DND-41 (cell line): ENCODE results near the gene MCF2L2.

Source experiments
- ATAC-seq: fragments of 200-7000 bp; cut with Tn5 transposase; 3 replicates; pipeline ENCODE4 v1.9.1; 2021; ENCODE audit warnings: low read depth; ENCODE audit not compliant: insufficient read depth
- DNase-seq: peaks from one replicate; pipeline ENCODE4 v3.0.0-alpha.2; 2020
- H2AFZ ChIP-seq: 2 replicates; pipeline ENCODE4 v1.6.0; 2012; ENCODE audit warnings: low read depth, low read length
- H3K27ac ChIP-seq: 2 replicates; pipeline ENCODE4 v1.5.1; 2012; ENCODE audit warnings: low read length, inconsistent platforms
- H3K27me3 ChIP-seq: fragments of 200-600 bp; sonication (generic); 2 replicates; pipeline ENCODE4 v1.6.0; 2012; ENCODE audit warnings: low read length, mild to moderate bottlenecking, inconsistent platforms; ENCODE audit not compliant: insufficient read depth, poor library complexity
- H3K36me3 ChIP-seq: 2 replicates; pipeline ENCODE4 v1.5.1; 2012; ENCODE audit warnings: low read length, inconsistent platforms; ENCODE audit not compliant: insufficient read depth
- H3K4me1 ChIP-seq: 2 replicates; pipeline ENCODE4 v1.5.1; 2012; ENCODE audit warnings: mild to moderate bottlenecking, low read length; ENCODE audit not compliant: insufficient read depth
- H3K4me2 ChIP-seq: 2 replicates; pipeline ENCODE4 v1.6.0; 2012; ENCODE audit warnings: mild to moderate bottlenecking, moderate library complexity, low read length, inconsistent platforms; ENCODE audit not compliant: insufficient read depth
- H3K4me3 ChIP-seq, 2 experiments: fragments of 200-600 bp in 1 of 2; shearing (Covaris generic) in 1 of 2; 2 replicates each; pipeline ENCODE4 v1.5.1; 2012 to 2016; ENCODE audit warnings: inconsistent platforms in 2 of 2, low read length in 2 of 2, mild to moderate bottlenecking in 2 of 2, low read depth in 1 of 2, moderate library complexity in 1 of 2
- H3K79me2 ChIP-seq: 2 replicates; pipeline ENCODE4 v1.6.0; 2012; ENCODE audit warnings: low read length, inconsistent platforms; ENCODE audit not compliant: insufficient read depth
- H3K9ac ChIP-seq: 2 replicates; pipeline ENCODE4 v1.6.0; 2012; ENCODE audit warnings: low read depth, mild to moderate bottlenecking, inconsistent platforms, low read length, moderate library complexity
- H3K9me3 ChIP-seq: 2 replicates; pipeline ENCODE4 v1.5.1; 2012; ENCODE audit warnings: low read length, moderate library complexity, mild to moderate bottlenecking, inconsistent platforms; ENCODE audit not compliant: insufficient read depth, severe bottlenecking
- H4K20me1 ChIP-seq: 2 replicates; pipeline ENCODE4 v1.6.0; 2012; ENCODE audit warnings: low read length; ENCODE audit not compliant: insufficient read depth
- EZH2 ChIP-seq: IDR thresholded peaks from 3 replicates; pipeline ENCODE4 v1.6.1; 2012; ENCODE audit warnings: borderline replicate concordance, low read depth, mild to moderate bottlenecking, moderate library complexity, low read length, inconsistent platforms; ENCODE audit not compliant: severe bottlenecking
- TF ChIP-seq, protein P1 (sequence below): IDR thresholded peaks from 2 replicates; pipeline ENCODE4 v1.5.1; 2012; ENCODE audit warnings: borderline replicate concordance, low read length, moderate library complexity, mild to moderate bottlenecking; ENCODE audit not compliant: poor library complexity, severe bottlenecking; ENCODE audit errors: extremely low read depth

MCF2L2 gene

DNA sequence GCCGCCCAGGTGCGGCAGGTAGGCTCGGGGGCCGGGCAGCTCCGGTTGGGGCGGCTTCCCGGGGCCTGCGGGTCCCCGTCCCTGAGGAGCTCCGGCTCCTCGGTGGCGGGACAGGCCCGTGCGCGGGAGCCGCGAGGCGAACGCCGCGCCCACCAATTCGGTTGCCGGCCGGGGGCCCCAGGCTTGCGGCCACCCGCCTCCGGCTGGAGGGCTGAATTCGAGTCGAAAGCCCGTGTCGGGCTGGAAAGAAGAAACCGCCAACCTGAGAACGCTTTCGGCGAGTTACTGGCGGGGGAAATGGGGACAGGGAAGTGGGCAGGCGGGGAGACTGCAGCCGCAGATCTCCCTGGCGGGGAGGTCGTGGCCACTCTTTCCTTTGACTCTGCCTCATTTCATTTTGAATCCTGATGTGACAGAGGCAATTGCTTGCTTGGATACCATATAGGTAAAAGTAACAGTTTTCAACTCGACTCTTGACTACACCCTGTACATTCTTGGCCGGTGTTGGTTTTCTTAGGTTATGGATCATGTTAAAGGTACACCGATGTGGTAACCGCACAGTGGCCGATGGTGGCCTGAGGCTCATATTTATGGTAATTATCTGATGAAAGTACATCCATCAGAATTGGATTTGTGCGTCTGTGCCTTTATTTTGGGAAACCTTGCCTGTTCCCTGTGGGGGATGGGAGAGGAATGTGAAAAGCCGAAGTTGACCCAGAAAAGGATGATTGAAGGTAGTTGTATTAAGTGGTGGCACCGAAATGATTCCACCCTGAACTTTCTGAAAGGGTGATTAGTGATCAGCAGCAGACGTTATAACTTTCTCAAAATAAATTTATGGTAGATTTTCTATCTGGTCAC is 173.7 kb downstream of the MCF2L2 start:
- Histone ChIP-seq H3K27ac (no peak overlapping the region), H4K20me1 (no peaks in the 10 kb centered on the region)

DNA sequence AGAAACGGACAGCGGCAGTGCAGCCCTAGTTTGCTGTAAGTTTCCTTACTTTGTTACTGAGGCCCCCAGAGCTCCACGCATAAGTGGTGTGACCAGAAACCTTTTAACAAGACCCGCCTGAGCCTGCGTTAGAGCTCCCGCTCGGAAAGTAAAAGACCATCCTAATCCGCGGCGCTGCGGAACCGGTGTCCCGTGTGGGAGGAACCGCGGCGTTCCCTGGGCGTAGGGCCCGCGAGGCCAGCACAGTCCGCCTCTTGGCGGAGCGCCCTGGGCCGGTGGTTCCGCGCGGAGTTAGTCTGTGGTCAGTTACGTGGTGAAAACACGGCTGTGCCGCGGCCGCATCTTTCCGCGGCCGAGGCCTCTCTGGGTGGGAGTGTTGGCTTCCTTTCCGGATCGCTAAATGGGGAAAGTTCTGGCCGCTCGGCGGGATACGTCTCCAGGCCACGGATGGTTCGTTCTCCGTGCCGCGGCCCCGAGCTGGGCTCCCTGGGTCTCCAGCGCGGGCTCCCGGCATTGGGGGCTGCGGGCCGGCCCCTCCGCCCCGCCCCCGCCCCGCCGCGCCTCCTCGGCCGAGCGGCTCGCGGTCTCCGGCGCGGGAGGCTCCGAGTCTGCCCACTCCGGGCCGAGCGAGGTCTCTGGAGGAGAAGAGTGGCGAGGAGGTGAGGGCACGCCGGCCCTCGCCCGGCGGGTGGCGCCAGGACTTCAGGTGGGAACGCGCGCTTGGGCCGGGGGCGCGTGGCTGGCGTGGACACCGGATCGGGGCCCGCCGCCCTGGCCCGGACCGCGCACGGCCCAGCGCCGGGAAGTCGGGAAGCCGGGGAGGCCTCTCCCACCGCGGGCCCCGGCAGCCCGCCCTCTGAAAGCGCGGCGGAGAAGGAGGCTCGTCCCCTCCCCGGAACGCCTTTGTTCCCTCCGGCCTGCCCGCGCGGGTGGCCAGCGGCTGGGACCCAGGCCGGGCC is 174.6 kb downstream of the MCF2L2 start:
- no peak overlapping the region for H3K4me3 ChIP-seq
- TF ChIP-seq, protein P1, sequence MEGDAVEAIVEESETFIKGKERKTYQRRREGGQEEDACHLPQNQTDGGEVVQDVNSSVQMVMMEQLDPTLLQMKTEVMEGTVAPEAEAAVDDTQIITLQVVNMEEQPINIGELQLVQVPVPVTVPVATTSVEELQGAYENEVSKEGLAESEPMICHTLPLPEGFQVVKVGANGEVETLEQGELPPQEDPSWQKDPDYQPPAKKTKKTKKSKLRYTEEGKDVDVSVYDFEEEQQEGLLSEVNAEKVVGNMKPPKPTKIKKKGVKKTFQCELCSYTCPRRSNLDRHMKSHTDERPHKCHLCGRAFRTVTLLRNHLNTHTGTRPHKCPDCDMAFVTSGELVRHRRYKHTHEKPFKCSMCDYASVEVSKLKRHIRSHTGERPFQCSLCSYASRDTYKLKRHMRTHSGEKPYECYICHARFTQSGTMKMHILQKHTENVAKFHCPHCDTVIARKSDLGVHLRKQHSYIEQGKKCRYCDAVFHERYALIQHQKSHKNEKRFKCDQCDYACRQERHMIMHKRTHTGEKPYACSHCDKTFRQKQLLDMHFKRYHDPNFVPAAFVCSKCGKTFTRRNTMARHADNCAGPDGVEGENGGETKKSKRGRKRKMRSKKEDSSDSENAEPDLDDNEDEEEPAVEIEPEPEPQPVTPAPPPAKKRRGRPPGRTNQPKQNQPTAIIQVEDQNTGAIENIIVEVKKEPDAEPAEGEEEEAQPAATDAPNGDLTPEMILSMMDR: no peak
- TF ChIP-seq EZH2: no peak
- H3K36me3 ChIP-seq: no peaks in the 10 kb centered on the region
- no peaks in the 10 kb centered on the region for H3K4me1 ChIP-seq
- H3K79me2 ChIP-seq: no peaks in the 10 kb centered on the region
- ATAC-seq (no peak), DNase-seq (no peak)
- H3K27me3 ChIP-seq: no peaks in the 10 kb centered on the region
- no peak overlapping the region for H3K9ac ChIP-seq
- H3K27ac ChIP-seq: no peak overlapping the region
- H4K20me1 ChIP-seq: no peaks in the 10 kb centered on the region
- H3K9me3 ChIP-seq: no peaks in the 10 kb centered on the region
- H3K4me2 ChIP-seq: no peak overlapping the region
- H2AFZ ChIP-seq: no peak overlapping the region

More for the DNA sequence above, 173.7 kb downstream of the MCF2L2 start:
- H3K27me3 ChIP-seq: peaks cover 4% of the 10 kb centered on the region
- H3K9me3 ChIP-seq: no peaks in the 10 kb centered on the region
- no peaks in the 10 kb centered on the region for H3K79me2 ChIP-seq
- no peak overlapping the region for H2AFZ ChIP-seq
- no peak overlapping the region for H3K4me2 ChIP-seq
- DNase-seq: no peak
- no peak overlapping the region for H3K9ac ChIP-seq
- TF ChIP-seq, protein P1: no peak
- TF ChIP-seq EZH2: no peak
- H3K36me3 ChIP-seq: no peaks in the 10 kb centered on the region
- H3K4me3 ChIP-seq: no peak overlapping the region
- no peaks in the 10 kb centered on the region for H3K4me1 ChIP-seq
- ATAC-seq: no peak

DNA sequence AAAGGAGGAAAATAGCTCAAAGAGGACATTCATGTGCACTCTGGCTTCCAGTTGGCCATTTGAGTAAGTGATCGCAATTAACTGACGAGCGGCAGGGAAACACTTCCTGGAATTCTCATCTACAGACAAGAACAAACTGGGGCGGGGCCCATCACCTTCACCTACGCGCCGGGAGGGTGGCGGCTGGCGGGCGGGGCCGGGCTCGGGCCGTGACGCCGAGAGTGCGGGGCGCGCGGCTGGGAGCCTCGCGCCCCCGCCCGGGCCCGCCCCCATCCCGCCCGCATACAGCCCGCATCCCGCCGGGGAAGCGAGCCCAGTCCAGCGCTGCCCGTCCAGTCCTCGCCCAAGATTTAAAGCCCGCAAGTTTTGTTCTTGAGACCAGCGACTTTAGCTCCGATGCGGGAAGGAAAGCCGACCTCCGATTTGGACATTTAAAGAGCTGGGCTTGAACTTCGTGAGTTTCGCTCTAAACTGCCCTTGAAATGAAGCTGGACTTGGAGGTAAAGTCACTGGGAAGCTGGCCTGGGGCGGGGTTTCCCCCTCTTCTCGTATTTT is 175.4 kb downstream of the MCF2L2 start, which contains the start of gene B3GNT5:
Gene B3GNT5, plus strand, starts transcription at position 281 of the 555 bp plus-strand sequence. CDS start 16,546 bp downstream, outside the sequence.
- Histone ChIP-seq H2AFZ (no peak within 1 kb of the TSS), H3K79me2 (no peaks in the 10 kb centered on the region), H3K4me1 (no peaks in the 10 kb centered on the region), H3K27ac (no peak within 1 kb of the TSS), H3K4me3 (no peak within 1 kb of the TSS), H3K9me3 (no peaks in the 10 kb centered on the region), H4K20me1 (no peaks in the 10 kb centered on the region), H3K27me3 (no peaks in the 10 kb centered on the region), H3K9ac (no peak within 1 kb of the TSS), H3K4me2 (no peak within 1 kb of the TSS), H3K36me3 (no peaks in the 10 kb centered on the region)
- no peak for DNase-seq
- ATAC-seq: no peak
- TF ChIP-seq, protein P1: no peak
- no peak for TF ChIP-seq EZH2
